Dedifferentiated amniotic fluid mesenchymal stem cell (primary cell): ENCODE data around the gene CST2.
"Not testable (repeated sequence)": the region's sequence is repeated elsewhere in the genome, so short reads cannot be mapped to it uniquely, and the experiment has no call there.

Source experiments
- DNase-seq: peaks from one replicate; pipeline ENCODE4 v3.0.0-alpha.2; 2016; ENCODE audit errors: extremely low spot score

Gene CST2

GRCh38 chr20:23826541-23827021 lies at the start of gene CST2:
TSS of gene CST2 (minus strand) at chr20:23826729. CDS start at chr20:23826660, 69 bp downstream.
- no peak for DNase-seq

DNA sequence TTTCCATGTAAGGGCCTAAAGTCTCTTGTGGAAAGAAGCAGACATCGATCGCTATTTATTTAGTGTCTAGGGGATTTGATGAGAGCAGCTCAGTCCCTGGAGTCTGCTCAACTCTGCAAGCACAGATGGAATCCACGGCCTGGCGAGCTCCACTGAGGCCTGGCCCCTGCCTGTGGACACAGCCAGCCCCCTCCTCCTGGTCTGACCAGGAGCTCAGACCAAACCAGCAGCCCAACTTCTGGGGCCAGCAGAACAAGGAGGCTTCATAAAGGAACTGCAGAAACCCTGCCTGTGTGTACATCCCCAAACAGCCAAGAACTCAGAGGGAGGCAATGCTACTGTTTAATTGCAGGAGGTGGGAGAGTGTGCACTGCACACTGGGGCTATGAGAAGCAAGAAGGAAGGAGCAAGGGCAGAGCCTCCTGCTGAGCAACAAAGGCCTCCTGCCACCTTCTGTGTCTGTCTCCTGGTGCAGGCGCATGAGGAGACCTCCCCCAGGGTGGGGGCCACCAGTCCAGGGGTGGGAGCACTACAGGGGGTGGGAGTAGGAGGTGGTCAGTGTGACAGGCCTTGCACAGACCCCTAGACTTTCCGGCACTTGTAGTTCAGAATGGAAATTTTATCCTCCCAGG lies 49.2 kb upstream of the CST2 start:
- no peak for DNase-seq

- DNase-seq: no peak
Measured at GRCh38 chr20:23874747-23875146, 48.2 kb upstream of the CST2 start.

DNA sequence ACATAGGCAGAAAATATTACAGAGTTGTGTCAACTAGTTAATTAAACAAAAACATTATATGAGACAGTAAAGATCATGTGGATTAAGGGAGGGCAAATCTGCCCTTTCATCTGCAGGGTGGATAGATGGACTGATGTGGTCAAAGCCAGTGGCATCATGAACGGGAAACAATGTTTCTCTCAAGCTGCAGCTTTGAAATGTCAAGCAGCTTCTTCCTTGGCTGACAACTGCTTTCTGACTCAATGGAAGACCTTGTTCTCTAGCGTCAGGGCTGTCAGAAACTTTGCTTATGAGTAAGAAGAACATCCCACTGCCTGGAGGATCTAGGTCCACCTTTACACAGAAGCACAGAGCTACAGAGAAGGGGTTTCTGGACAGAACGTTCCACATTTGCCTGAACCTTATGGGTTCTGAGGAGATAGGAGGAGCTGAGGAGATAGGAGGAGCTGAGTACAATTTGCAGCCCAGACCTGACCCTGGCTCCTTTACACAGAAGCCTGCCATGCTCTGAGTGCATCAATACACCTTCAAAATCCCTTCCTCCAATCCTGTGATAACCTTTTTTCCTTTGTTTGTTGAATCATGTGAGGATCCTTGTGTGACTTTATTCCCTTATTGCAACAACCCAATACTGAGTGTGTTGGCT lies 47.0 kb upstream of the CST2 start:
- no peak for DNase-seq

GRCh38 chr20:23872065-23872464 lies 45.5 kb upstream of the CST2 start:
- no peak for DNase-seq

GRCh38 chr20:23870461-23870860 lies 43.9 kb upstream of the CST2 start:
- no peak for DNase-seq

DNA sequence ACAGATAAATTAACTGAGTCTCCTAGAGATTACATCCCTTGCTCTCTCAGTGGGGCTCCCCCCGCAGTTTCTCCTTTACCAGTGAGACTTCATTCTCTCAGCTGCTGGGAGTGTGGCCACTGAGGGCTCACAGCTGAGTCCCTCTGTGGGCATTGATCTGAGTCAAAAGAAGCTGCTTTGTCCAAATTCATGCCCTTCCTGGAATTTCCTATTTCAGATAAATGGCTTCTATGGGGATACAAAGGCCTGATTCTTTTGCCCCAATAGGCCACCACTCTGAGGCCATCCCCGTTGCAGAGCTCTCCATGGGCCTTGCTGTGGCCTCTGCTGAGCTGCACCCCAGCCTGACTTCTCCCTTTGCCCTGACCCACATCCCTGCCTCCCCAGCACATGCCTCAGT lies 43.0 kb upstream of the CST2 start:
- no peak for DNase-seq

- no peak for DNase-seq
Measured at GRCh38 chr20:23868321-23868720, 41.8 kb upstream of the CST2 start.

DNA sequence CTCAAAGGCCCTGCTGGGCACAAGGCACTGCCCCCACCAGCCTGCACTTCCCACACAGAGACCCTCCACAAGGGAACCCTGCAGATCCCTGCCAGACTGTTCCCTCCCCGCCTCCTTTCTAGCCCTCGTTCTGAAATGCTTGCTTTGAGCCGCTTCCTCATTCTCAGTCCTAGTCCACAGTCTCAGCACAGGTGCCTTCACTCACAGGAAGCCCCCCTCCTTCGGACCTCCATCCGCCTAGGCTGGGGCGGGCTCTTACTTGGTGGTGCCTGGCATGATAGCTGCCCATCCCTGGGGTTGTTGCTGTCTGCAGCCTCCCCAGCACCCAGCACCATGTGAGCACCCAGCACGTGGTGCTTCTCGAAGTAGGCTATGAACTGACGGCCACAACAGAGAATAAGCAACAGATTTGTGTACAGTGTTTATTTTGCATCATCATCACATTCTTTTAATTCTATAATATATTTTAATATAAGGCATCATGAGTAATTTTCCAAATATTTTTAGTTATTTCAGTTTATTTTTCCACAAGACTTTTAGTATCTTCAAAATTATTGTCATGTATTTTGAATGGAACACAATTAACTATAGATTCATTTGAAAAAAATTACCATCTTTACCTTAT lies 40.7 kb upstream of the CST2 start:
- DNase-seq: no peak

DNA sequence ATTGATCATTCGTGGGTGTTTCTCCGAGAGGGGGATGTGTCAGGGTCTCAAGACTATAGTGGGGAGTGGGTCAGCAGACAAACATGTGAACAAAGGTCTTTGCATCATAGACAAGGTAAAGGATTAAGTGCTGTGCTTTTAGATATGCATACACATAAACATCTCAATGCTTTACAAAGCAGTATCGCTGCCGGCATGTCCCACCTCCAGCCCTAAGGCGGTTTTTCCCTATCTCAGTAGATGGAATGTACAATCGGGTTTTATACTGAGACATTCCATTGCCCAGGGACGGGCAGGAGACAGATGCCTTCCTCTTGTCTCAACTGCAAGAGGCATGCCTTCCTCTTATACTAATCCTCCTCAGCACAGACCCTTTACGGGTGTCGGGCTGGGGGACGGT lies 34.2 kb upstream of the CST2 start:
- DNase-seq: not testable (repeated sequence)

- DNase-seq: no peak
Measured at GRCh38 chr20:23857962-23858595, 31.6 kb upstream of the CST2 start.

DNA sequence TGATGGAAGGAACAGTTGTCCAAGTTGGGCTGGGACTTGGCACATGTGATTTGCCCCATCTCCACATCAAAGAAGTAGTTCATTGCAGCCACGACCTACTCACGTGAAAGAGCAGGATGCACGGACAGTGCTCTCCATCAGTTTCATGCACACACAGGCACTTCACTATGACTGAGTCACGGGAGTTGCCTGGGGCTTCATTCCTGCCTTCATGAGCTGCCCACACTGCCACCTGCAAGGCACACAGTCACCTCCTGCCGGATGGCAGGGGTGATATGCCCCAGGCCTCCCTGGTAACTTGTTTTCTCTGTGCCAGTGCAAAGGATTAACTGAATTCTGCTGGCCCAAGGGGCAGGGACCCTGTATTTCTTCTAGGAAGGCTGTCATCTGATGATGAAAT lies 30.2 kb upstream of the CST2 start:
- no peak for DNase-seq

- no peak for DNase-seq
Measured at GRCh38 chr20:23856226-23856625, 29.7 kb upstream of the CST2 start.

DNA sequence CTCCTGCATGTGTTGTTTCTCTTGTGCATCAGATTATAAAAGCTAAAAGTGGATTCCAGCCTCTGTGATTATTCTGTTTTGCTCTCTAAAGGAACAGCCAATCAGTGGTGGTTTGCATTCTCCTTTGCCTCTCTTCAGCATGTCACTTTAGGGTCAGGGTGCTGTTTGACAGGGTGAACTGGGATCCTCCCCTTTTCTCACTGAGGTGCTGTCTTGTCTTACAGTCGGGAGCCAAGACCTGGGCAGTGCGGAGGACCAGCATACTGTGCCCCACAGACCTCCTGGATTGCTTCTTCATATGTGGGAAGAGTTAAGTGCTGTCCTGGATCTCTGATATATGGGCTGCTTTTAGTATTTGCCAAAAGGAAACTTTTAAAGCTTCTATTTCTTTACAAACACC lies 15.2 kb upstream of the CST2 start:
- DNase-seq: no peak

GRCh38 chr20:23835716-23836115 lies 9.2 kb upstream of the CST2 start:
- DNase-seq: no peak

GRCh38 chr20:23832775-23833513 lies 6.4 kb upstream of the CST2 start:
- no peak for DNase-seq

DNA sequence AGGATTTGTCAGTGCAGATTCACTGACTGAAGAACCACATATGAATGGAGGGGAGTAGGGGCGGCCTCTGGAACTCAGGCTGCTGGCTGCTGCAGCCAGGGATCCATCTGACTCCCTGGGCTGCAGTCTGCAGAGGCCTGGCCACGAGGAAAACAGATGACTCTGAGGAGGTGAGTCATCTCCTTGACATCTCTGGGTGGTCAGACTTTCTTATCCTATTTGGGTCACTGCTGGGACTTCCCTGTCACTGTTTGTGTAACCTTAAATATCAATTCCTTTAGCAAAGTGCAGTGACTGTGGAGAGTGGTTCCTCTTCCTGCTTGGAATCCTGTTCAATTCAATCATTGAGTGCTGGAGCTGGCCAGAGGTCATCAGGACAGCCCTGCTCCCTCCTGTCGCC lies 5.4 kb upstream of the CST2 start:
- peak; percentile 17 for DNase-seq

GRCh38 chr20:23823621-23824324 lies 2.8 kb downstream of the CST2 start:
- DNase-seq: no peak

- DNase-seq: no peak
Measured at GRCh38 chr20:23823111-23823510, 3.4 kb downstream of the CST2 start.

DNA sequence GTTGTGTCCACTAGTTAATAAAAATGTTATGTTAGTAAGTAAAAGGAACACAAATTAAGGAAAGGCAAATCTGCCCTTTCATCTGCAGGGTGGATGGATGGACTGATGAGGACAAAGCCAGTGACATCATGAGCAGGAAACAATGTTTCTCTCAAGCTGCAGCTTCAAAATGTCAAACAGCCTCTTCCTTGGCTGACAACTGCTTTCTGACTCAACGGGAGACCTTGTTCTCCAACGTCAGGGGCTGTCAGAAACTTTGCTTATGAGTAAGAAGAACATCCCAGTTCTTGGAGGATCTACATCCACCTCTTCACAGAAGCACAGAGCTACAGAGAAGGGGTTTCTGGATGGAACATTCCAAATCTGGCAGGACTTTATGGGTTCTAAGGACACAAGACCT lies 6.0 kb downstream of the CST2 start:
- no peak for DNase-seq

GRCh38 chr20:23811559-23811958 lies 15.0 kb downstream of the CST2 start:
- not testable (repeated sequence) for DNase-seq
